T-helper 2 cell (primary cell): ENCODE measurements around the gene KCTD1.

Experiments used
- DNase-seq, 5 experiments: peaks; one replicate each; pipeline versions ENCODE4 v3.0.0 to v3.0.0-alpha.2; 2012 to 2022

Gene KCTD1

GRCh38 chr18:26424428-26425147, 123.8 kb downstream of the KCTD1 start:
- no peak for DNase-seq

DNA sequence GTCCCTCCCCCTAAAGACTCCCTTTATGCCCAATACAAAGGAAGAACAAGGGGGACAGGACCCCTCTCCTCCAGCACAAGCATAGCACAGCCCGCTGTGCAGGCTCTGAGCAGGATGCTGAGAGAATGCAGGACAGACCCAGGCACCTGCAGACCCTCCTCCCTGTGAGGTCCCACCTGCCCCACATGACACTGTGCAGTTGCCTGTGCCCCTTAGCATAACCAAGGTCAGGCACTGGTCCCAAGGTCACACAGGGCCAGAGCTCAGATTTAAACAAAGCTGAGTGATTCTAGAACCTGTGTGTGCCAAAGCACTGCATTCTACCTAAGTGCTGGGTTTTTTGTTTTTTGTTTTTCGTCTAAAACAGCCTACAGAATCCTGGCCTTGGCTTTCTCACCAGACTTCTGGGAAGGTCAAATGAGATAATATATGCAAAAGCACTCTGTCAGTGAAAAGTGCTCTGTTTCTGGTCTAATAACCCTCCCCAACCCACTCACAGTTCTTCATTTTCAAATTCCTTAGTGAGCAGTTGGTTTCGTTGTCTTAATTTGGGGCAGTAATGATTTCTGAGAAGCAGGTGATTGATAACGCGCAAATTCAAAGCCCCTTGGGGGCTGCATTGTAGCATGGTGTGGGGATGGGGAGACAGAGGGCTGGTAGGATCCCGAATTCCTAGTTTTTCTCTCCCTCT, 125.7 kb downstream of the KCTD1 start:
- DNase-seq = no peak

DNA sequence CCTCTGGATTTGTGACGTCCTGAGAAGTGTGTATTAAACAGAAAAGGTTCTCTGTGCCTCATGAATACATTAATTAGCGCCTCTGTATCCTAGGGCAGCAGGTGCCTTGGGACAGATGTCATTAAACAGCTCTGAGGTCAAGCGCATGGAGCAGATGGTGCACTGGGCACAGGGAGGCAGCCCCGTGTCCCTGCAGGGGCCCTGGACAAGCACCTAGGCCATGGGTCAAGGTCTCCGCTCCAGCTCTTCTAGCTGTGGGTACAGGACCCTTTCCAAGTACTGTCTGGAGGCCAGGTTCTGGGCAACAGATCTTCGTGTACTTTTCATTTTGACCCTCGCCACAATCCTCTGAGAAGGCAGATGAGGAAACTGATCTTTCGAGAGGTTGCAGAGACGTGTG, 126.4 kb downstream of the KCTD1 start:
- DNase-seq = no peak

DNA sequence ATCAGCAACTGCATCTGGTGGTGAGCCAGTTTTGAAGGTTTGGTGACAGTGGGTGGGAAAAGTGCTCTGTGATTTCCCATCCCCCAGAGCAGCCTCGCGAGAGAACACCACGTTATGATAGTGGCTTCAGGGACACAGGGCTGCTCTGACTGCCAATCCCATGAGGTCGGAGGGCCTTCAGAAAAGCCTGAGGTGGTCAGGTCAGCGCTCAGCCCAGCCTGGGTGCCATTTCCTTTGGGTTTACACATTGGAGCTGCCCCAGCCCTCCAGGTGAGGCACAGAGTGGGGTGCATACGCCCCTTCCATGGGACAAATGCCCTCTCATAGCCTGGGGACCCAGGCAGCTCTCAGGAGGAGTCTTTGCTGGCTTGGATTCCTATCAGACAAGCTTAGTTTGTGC, 126.8 kb downstream of the KCTD1 start:
- no peak for DNase-seq

DNA sequence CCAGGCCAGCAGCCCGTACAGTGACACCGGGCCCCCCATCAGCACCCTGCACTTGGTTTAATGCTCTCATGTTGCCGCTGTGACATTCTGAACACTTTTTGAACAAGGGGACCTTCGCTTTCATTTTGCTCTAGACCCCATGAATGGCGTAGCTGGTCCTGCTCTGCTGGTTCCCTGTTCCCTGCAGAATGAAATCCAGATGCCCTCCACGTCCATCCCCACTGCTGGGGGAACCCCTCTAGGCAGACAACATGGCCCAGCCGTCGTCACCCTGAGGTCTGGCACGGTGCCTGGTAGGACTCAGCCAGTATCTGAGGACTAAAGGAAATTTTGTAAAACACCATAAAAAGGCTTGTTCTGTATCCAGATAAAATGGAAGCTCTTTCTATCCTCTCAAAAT, 128.6 kb downstream of the KCTD1 start:
- no peak for DNase-seq

- DNase-seq = no peak
These were observed 130.1 kb downstream of the KCTD1 start for GRCh38 chr18:26418225-26418624.

GRCh38 chr18:26417190-26417589, 131.2 kb downstream of the KCTD1 start:
- no peak for DNase-seq

- DNase-seq = no peak
These were observed 131.7 kb downstream of the KCTD1 start for GRCh38 chr18:26416652-26417150.

DNA sequence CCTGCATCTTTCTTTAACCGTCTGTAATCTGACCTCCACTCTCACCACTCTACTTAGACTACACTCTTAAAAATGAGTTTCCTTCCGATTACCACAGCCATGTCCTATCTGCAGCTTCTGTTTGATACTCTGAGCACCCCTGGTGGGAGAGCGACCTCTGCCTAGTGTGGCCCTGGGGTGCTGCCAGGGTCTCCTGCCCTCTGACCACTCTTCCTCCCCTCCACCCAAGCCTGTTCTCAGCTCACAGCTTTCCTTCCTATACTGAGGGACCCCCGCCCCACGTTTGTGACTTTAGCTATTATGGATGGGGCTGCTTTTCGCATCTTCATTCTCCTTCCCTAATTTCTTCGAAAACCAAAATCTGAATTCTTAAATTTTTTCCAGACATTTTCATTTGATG, 132.7 kb downstream of the KCTD1 start:
- no peak for DNase-seq

GRCh38 chr18:26414901-26415440, 133.4 kb downstream of the KCTD1 start:
- DNase-seq = no peak

GRCh38 chr18:26409091-26409490, 139.3 kb downstream of the KCTD1 start:
- no peak for DNase-seq

DNA sequence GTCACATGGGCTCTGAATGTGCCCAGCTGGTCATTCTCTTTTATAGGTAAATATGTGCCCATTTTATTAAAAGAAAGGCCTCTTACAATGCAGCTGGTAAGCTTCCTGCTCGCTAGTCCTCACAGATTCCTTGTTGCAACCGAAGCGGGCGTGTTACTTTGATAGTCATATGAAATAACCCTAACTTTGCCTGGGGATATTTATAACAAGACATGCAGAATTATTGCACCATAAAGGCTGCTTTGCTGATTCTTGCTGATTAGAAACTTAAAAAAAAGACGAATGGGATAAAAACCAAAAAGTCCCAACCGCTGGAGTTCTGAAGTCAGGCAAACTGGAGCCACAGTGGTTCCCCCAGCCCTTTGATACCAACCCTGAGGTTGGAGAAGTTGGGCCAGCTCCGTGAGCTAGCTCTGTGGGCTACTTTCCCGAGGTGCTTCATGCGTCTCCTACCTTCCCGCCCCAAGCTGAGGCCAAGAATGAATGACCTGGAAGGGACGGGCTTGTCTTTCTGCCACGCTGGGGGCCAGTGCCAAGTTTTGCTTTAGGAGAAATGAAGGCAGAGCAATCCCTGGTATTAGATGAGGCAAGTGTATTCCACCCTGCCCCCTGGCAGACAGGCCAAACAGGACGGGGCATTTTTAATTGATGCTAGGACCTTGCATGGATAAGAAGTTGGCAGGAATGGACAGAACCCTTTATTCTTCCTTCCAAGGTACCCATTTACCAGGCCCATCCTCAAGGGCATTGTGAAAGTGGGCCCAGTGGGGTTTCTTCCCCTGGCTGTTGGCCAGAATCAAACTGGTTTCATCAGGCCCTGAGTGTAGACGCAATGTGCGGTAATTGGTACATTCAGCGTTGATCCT, 140.4 kb downstream of the KCTD1 start:
- no peak for DNase-seq

GRCh38 chr18:26406854-26407517, 141.4 kb downstream of the KCTD1 start:
- no peak for DNase-seq

DNA sequence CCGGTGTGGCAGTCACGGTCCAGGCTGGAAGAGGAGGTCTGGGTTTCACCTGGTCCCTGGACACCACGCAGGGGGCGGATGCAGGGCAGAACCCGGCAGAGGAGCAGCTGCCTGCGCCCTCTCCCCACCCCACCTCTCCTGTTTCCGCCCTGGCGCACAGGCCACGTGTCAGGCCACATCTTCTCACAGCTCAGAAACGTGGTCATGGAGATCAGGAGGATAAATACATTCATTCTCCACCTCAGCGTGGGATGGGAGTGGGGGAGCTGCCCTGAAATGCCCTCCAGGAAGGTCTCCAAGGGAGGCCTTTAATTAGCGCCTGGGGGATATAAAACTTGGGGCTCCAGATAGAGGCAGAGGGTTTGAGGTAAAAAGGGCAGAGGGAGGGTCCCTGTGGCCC, 142.0 kb downstream of the KCTD1 start:
- no peak for DNase-seq

DNA sequence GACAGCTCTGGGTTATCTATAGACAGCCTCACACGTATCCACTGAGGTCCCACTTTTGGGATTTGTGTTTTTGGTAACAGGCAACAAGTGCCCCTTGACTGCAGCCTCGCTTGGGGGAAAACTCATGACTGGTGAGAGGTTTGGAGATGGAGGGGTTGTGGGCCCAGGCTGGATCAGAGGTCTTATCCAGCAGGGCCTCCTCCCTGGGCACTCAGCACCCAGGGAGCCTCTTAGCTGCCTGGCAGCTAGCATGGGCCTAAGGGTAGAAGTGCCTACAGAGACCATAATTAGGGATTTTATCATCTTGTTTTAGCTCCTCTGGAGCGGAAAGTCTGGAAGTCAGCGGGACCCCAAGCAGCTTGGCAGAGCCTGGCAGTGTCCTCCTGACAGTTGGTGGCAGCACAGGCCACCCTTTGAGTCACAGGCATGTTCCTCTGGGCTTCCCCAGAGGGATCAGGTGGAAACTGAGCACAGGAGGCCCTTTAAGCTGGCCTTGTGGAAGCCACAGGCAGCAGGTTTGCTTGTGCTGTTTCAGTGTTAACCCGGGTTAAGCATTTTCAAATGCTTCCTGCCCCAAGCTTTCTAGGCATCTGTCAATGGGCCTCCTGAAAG, 143.1 kb downstream of the KCTD1 start:
- peak in 1 of 5 experiments; percentile 5 for DNase-seq
